Fibroblast of pulmonary artery (primary cell): ENCODE data around the gene HDAC10.

Experiments used
- DNase-seq: peaks from one replicate; pipeline ENCODE4 v3.0.0-alpha.2; 2010; ENCODE audit warnings: low read depth
- H3K4me3 ChIP-seq: replicated peaks from 2 replicates; pipeline ENCODE4 v1.5.1; 2011; ENCODE audit warnings: low read depth, mild to moderate bottlenecking, control low read depth, low read length, moderate library complexity
- CTCF ChIP-seq: IDR thresholded peaks from 2 replicates; pipeline ENCODE4 v1.5.1; 2011; ENCODE audit warnings: mild to moderate bottlenecking, control low read depth, low read length, inconsistent platforms; ENCODE audit errors: missing control alignments

The HDAC10 gene

GRCh38 chr22:50233223-50233622, 17.8 kb downstream of the HDAC10 start:
- DNase-seq: no peak
- no peak overlapping the region for H3K4me3 ChIP-seq
- TF ChIP-seq CTCF: no peak

- TF ChIP-seq CTCF: no peak
- DNase-seq: no peak
- H3K4me3 ChIP-seq: no peak overlapping the region
Observed at GRCh38 chr22:50232481-50233151, 18.4 kb downstream of the HDAC10 start.

GRCh38 chr22:50229370-50229769, 21.7 kb downstream of the HDAC10 start:
- no peak for TF ChIP-seq CTCF
- no peak for DNase-seq
- H3K4me3 ChIP-seq: no peak overlapping the region

- no peak overlapping the region for H3K4me3 ChIP-seq
- DNase-seq: no peak
- no peak for TF ChIP-seq CTCF
Observed at GRCh38 chr22:50228366-50228765, 22.7 kb downstream of the HDAC10 start.

GRCh38 chr22:50227579-50228215, 23.4 kb downstream of the HDAC10 start:
- TF ChIP-seq CTCF: no peak
- no peak for DNase-seq
- H3K4me3 ChIP-seq: no peak overlapping the region

GRCh38 chr22:50226875-50227165, 24.2 kb downstream of the HDAC10 start:
- TF ChIP-seq CTCF: no peak
- no peak for DNase-seq
- H3K4me3 ChIP-seq: no peak overlapping the region

GRCh38 chr22:50226063-50226874, 24.8 kb downstream of the HDAC10 start:
- no peak for DNase-seq
- no peak overlapping the region for H3K4me3 ChIP-seq
- TF ChIP-seq CTCF: no peak
